B cell (primary cell): Measurements from ENCODE around the gene CHD2. TPM values are rescaled to one million over a fixed set of nuclear protein-coding genes. Genes with fewer than 3 reads are reported as not detected.

Source experiments
- ATAC-seq: fragments of 200-7000 bp; cut with Tn5 transposase; one replicate; pipeline ENCODE4 v1.10.0; 2021; ENCODE audit warnings: low read depth, mild to moderate bottlenecking, moderate number of reproducible peaks, moderate library complexity
- CTCF ChIA-PET: fragments of 350-600 bp; sonication (Branson Sonifier 250); formaldehyde crosslinking; loops from one replicate; lab custom pipeline; 2021; ENCODE audit warnings: antibody characterized with exemption, inconsistent platforms; lab: Charles Lee
- POLR2A ChIA-PET: fragments of 350-600 bp; sonication (Branson Sonifier 250); formaldehyde crosslinking; loops from one replicate; lab custom pipeline; 2021; ENCODE audit warnings: antibody characterized with exemption; lab: Charles Lee
- DNase-seq: peaks from one replicate; pipeline ENCODE4 v3.0.0; 2013
- H2AFZ ChIP-seq: 2 replicates; pipeline ENCODE4 v1.6.1; 2012; ENCODE audit warnings: mild to moderate bottlenecking, low read depth, low read length; ENCODE audit not compliant: insufficient read depth, poor library complexity, severe bottlenecking
- H3K27ac ChIP-seq, 2 donors: 1 replicate in 1 of 2; 2 replicates in 1 of 2; pipeline ENCODE4 v1.5.1; 2012 to 2013; ENCODE audit warnings: low read length in 2 of 2, mild to moderate bottlenecking in 2 of 2, moderate library complexity in 1 of 2
- H3K27me3 ChIP-seq, 4 experiments: fragments of 200-600 bp in 1 of 4; sonication (generic) in 1 of 4; replicated peaks in 1 of 4; 1 replicate in 2 of 4; 2 replicates in 2 of 4; pipeline versions ENCODE4 v1.6.1 to v1.7.0; 2013 to 2016; ENCODE audit warnings: low read length in 3 of 4, mild to moderate bottlenecking in 2 of 4, mixed read lengths in 1 of 4, moderate library complexity in 1 of 4; ENCODE audit not compliant: insufficient read depth in 4 of 4, control insufficient read depth in 3 of 4; ENCODE audit errors: control extremely low read depth in 1 of 4
- H3K36me3 ChIP-seq, 2 experiments: replicated peaks in 1 of 2; 1 replicate in 1 of 2; 2 replicates in 1 of 2; pipeline versions ENCODE4 v1.6.1 to v1.7.1; 2013; ENCODE audit warnings: low read length in 1 of 2; ENCODE audit not compliant: insufficient read depth in 2 of 2, control insufficient read depth in 1 of 2; ENCODE audit errors: control extremely low read depth in 1 of 2, extremely low read depth in 1 of 2
- H3K4me1 ChIP-seq, 2 donors: fragments of 200-600 bp in 1 of 2; sonication (generic) in 1 of 2; 1 replicate in 1 of 2; 2 replicates in 1 of 2; pipeline versions ENCODE4 v1.5.1 to v1.6.1; 2013 to 2017; ENCODE audit warnings: low read length in 2 of 2; ENCODE audit not compliant: control insufficient read depth in 2 of 2, insufficient read depth in 2 of 2
- H3K4me2 ChIP-seq: replicated peaks from 2 replicates; pipeline ENCODE3; 2012; ENCODE audit warnings: mild to moderate bottlenecking, low read depth, low read length; ENCODE audit not compliant: poor library complexity, severe bottlenecking
- H3K4me3 ChIP-seq, 5 experiments: fragments of 200-600 bp in 1 of 5; sonication (generic) in 1 of 5; 1 replicate in 3 of 5; 2 replicates in 2 of 5; pipeline versions ENCODE4 v1.5.1 to v1.7.0; 2011 to 2016; ENCODE audit warnings: low read length in 4 of 5, mild to moderate bottlenecking in 4 of 5, low read depth in 2 of 5, control low read depth in 1 of 5, moderate library complexity in 1 of 5; ENCODE audit not compliant: insufficient read depth in 1 of 5; ENCODE audit errors: control extremely low read depth in 1 of 5, extremely low read depth in 1 of 5
- H3K79me2 ChIP-seq: fragments of 200-600 bp; sonication (generic); one replicate; pipeline ENCODE4 v1.6.0; 2016; ENCODE audit warnings: low read length; ENCODE audit not compliant: control insufficient read depth, insufficient read depth
- H3K9ac ChIP-seq: fragments of 200-600 bp; sonication (generic); 2 replicates; pipeline ENCODE4 v1.6.1; 2017; ENCODE audit warnings: mild to moderate bottlenecking, low read length, moderate library complexity
- H3K9me3 ChIP-seq, 3 donors: one replicate each; pipeline versions ENCODE4 v1.6.1 to v1.7.1; 2013; ENCODE audit warnings: low read length in 2 of 3; ENCODE audit not compliant: control insufficient read depth in 2 of 3, insufficient read depth in 1 of 3; ENCODE audit errors: control extremely low read depth in 1 of 3
- H4K20me1 ChIP-seq: 2 replicates; pipeline ENCODE4 v1.6.0; 2012; ENCODE audit warnings: mild to moderate bottlenecking, low read length; ENCODE audit not compliant: insufficient read depth, control insufficient read depth, poor library complexity, severe bottlenecking
- H3K27ac Mint-ChIP-seq: one replicate; pipeline ENCODE4 v1.8.0; 2021; ENCODE audit warnings: mixed read lengths
- H3K27me3 Mint-ChIP-seq: one replicate; pipeline ENCODE4 v1.8.0; 2021; ENCODE audit warnings: mixed read lengths
- H3K4me1 Mint-ChIP-seq: one replicate; pipeline ENCODE4 v1.8.0; 2021; ENCODE audit warnings: mixed read lengths
- H3K4me3 Mint-ChIP-seq: one replicate; pipeline ENCODE4 v1.8.0; 2021; ENCODE audit warnings: mixed read lengths
- H3K9me3 Mint-ChIP-seq: one replicate; pipeline ENCODE4 v1.8.0; 2022; ENCODE audit warnings: mixed read lengths; ENCODE audit not compliant: insufficient read depth
- EZH2 ChIP-seq: IDR thresholded peaks from 2 replicates; pipeline ENCODE4 v1.6.1; 2012; ENCODE audit warnings: borderline replicate concordance, low read depth, mild to moderate bottlenecking, moderate library complexity, low read length; ENCODE audit not compliant: insufficient read depth, poor library complexity, severe bottlenecking
- WGBS: methylation state at CpG from one replicate; pipeline ENCODE4 v1.1.5; 2013; ENCODE audit warnings: missing lambda C conversion rate; ENCODE audit not compliant: insufficient coverage; 5-methylcytosine and 5-hydroxymethylcytosine counted together
- intact Hi-C: fragments of 100-400 bp; cut with micrococcal nuclease; formaldehyde crosslinking; loops from one replicate; pipeline ENCODE4 v1.10.0; 2022
- polyA plus RNA-seq: library from polyadenylated mRNA; depleted of rRNA; stranded (reverse); fragments of >200 nt; gene quantifications from 2 replicates; pipeline ENCODE4 v1.2.3, GENCODE V29; 2012
- total RNA-seq, 2 donors: library from RNA; stranded (reverse); fragments of 120-200 nt in 1 of 2; gene quantifications; 1 replicate in 1 of 2; 2 replicates in 1 of 2; pipeline versions ENCODE4 v1.2.3 to v1.2.4, GENCODE V29; 2013 to 2022
- TF ChIP-seq, protein P1 (sequence below): fragments of 200-600 bp; IDR thresholded peaks from one replicate; pipeline ENCODE4 v1.8.0; 2022; ENCODE audit warnings: antibody characterized with exemption, mild to moderate bottlenecking

The CHD2 gene
- total and polyA plus RNA-seq, 2 donors (not counting 1 experiment from before 2014, with no cell fraction given) = 86.9 to 353 TPM

- Histone ChIP-seq H3K36me3 (no peaks in the 10 kb centered on the region), H3K4me1 (peaks cover 5 to 11% of the 10 kb centered on the region in 2 donors), H3K4me3 (no peak overlapping the region), H4K20me1 (no peaks in the 10 kb centered on the region), H3K4me2 (peak overlapping the region; percentile 52), H3K9ac (no peak overlapping the region), H3K27me3 (peaks cover 0 to 37% (median 11%) of the 10 kb centered on the region in 4 experiments), H3K27ac (no peak overlapping the region), H2AFZ (no peak overlapping the region), H3K79me2 (no peaks in the 10 kb centered on the region), H3K9me3 (no peaks in the 10 kb centered on the region)
- H3K27me3 Mint-ChIP-seq = peaks cover 68% of the 10 kb centered on the region
- no peak overlapping the region for H3K27ac Mint-ChIP-seq
- TF ChIP-seq, protein P1, sequence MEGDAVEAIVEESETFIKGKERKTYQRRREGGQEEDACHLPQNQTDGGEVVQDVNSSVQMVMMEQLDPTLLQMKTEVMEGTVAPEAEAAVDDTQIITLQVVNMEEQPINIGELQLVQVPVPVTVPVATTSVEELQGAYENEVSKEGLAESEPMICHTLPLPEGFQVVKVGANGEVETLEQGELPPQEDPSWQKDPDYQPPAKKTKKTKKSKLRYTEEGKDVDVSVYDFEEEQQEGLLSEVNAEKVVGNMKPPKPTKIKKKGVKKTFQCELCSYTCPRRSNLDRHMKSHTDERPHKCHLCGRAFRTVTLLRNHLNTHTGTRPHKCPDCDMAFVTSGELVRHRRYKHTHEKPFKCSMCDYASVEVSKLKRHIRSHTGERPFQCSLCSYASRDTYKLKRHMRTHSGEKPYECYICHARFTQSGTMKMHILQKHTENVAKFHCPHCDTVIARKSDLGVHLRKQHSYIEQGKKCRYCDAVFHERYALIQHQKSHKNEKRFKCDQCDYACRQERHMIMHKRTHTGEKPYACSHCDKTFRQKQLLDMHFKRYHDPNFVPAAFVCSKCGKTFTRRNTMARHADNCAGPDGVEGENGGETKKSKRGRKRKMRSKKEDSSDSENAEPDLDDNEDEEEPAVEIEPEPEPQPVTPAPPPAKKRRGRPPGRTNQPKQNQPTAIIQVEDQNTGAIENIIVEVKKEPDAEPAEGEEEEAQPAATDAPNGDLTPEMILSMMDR = no peak
- no peak for TF ChIP-seq EZH2
- no peaks in the 10 kb centered on the region for H3K9me3 Mint-ChIP-seq
- POLR2A ChIA-PET = no interaction called here
- CTCF ChIA-PET = no interaction called here
- intact Hi-C loops = no loop called here
- H3K4me1 Mint-ChIP-seq = peaks cover 13% of the 10 kb centered on the region
- DNase-seq (no peak), ATAC-seq (no peak)
- 1% methylated on average over 86 of the region's 96 CpGs for WGBS
- H3K4me3 Mint-ChIP-seq = peak overlapping the region; percentile 67
Observed at GRCh38 chr15:93072411-93073394, 172.6 kb downstream of the CHD2 start.

DNA sequence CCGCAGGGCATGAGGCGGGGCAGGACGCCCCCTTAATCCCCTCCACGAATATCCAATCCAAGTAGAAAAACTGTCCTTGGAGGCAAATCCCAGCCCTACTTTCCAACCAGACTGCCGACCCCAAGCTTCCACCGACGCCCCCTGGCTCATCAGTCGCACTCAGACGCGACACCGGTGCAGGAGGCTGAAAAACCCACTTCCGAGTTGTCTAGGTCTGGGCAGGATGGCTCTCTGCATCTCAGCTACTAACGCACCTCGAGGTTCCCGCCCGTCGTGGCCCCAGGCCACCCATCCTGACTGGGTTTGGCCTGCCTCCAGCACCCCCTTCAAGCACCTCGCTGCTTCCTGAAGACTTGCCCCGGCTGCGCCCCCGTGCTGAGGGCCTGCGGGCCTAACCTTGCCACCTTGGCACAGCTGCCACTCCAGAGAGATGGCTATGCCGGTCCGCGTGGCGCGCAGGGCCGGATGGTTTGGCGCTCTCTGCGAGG lies 173.4 kb downstream of the CHD2 start:
- Histone ChIP-seq H4K20me1 (no peaks in the 10 kb centered on the region), H3K36me3 (no peaks in the 10 kb centered on the region), H3K4me3 (no peak overlapping the region), H3K27ac (no peak overlapping the region), H3K4me1 (peaks cover 5 to 11% of the 10 kb centered on the region in 2 donors), H2AFZ (no peak overlapping the region), H3K79me2 (no peaks in the 10 kb centered on the region), H3K27me3 (peaks cover 0 to 37% (median 11%) of the 10 kb centered on the region in 4 experiments), H3K9me3 (no peaks in the 10 kb centered on the region), H3K4me2 (peak overlapping the region; percentile 52), H3K9ac (no peak overlapping the region)
- H3K27ac Mint-ChIP-seq = no peak overlapping the region
- DNase-seq (no peak), ATAC-seq (no peak)
- WGBS = 12% methylated on average over 30 of the region's 30 CpGs
- TF ChIP-seq, protein P1 = no peak
- TF ChIP-seq EZH2 = no peak
- peak overlapping the region; percentile 67 for H3K4me3 Mint-ChIP-seq
- no peaks in the 10 kb centered on the region for H3K9me3 Mint-ChIP-seq
- H3K27me3 Mint-ChIP-seq = peaks cover 67% of the 10 kb centered on the region
- ChIA-PET POLR2A (no interaction called here), CTCF (no interaction called here)
- H3K4me1 Mint-ChIP-seq = peaks cover 13% of the 10 kb centered on the region
- intact Hi-C loops = no loop called here
